AG09319 (cell line): ENCODE measurements around the gene CLCF1.

Experiments
- DNase-seq: peaks from one replicate; pipeline ENCODE4 v3.0.0-alpha.2; 2010; ENCODE audit warnings: low read depth; ENCODE audit errors: extremely low read depth
- TF ChIP-seq, protein P1 (sequence below): IDR thresholded peaks from 2 replicates; pipeline ENCODE4 v1.5.1; 2011; ENCODE audit warnings: low read depth, mild to moderate bottlenecking, inconsistent platforms, low read length, moderate library complexity

Gene CLCF1

DNA sequence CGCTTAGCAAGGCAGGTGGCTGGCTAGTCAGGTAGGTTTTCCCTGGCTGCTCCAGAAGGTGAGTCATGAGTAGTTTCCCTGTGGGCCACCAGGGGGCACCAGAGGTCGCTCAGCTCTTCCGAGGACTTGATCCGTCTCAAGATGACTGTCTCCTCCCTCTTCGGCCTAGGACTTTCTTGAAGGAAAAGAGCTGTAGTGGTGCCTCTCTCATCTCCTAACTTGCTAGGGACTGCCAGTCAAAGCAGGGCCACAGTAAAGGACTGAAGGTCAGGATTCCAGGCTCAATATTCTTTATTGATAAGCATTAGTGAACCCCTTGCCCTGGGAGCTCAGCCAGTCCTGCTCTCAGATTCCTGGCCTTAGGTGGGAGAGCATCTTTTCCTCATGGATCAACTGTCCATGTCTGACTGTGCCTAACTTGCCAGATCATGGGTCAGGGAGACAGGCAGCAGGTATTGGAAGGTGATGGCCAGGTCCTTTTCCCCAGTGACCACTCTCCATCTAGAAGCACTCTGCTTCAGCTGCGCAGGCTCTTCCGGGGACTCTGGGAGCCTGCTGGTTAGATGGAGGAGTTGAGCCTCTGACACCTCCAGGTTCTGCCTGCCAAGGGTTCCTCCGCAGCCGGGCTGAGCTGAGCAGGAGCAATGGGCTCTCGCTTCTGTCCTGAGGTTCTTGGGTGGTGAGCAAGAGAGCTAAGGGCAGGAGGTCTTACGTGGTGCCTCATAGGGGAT lies 22.0 kb downstream of the CLCF1 start:
- TF ChIP-seq, protein P1, sequence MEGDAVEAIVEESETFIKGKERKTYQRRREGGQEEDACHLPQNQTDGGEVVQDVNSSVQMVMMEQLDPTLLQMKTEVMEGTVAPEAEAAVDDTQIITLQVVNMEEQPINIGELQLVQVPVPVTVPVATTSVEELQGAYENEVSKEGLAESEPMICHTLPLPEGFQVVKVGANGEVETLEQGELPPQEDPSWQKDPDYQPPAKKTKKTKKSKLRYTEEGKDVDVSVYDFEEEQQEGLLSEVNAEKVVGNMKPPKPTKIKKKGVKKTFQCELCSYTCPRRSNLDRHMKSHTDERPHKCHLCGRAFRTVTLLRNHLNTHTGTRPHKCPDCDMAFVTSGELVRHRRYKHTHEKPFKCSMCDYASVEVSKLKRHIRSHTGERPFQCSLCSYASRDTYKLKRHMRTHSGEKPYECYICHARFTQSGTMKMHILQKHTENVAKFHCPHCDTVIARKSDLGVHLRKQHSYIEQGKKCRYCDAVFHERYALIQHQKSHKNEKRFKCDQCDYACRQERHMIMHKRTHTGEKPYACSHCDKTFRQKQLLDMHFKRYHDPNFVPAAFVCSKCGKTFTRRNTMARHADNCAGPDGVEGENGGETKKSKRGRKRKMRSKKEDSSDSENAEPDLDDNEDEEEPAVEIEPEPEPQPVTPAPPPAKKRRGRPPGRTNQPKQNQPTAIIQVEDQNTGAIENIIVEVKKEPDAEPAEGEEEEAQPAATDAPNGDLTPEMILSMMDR, result peak; percentile 93
- DNase-seq, result no peak

DNA sequence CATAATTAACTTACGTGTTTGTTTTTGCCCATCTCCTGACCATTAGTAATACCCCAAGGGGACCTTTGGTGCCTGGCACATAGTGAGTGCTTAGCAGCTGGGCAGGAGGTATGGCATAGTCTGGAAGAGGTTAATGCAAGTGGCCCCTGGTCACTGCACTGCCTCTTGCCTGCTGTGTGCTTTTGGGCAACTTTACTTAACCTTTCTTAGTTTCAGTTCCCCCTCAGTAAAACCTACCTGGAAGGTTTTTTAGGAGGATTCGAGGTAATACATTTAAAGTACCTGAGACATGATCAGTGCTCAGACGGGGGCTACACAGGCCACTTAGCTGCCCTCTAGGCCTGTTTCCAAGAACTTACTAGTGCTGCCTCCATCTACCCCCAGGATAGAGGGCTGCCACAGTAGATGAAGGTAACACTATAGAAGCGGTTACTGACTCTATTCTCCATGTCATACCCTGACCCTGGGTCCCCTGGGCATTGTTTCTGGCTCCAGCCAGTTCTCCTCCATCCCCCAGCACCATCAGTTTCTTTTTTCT lies 23.4 kb downstream of the CLCF1 start:
- no peak for DNase-seq
- TF ChIP-seq, protein P1, result no peak

DNA sequence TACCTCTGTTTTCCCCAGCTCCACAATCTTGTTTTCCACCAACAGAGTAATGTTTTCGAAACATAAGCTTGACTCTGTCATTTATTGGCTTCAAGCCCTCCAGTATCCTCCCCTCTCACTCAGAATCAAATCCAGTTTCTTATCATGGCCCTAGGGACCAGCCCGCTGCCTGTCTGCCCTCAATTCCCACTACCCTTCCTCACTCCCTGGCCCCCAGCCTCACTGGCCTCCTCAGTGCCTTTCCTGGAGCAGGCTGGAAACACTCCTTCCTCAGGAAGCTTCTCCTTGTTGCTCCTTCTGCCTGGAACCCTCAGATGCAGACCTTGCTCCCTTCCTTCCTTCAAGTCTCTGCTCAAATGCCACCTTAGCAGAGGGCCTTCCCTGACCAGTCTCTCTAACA lies 23.9 kb downstream of the CLCF1 start:
- no peak for DNase-seq
- TF ChIP-seq, protein P1, result no peak

DNA sequence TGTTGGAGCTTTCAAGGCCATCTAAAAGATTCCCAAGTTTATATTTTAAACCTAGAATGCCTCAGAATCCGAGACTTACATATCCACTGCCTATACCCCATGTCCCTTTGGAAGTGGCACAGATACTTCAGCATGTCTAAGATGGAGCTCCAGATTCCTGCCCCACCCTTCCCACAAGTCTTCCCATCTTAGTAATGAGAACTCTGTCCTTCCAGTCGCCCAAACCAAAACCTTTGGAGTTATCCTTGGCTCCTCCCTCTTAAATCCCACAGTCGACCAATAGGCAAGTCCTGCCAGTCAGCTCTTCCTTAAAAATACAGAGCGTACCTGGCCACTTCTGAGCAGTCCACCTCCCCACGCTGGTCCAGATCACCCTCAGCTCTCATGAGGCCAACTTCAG lies 24.4 kb downstream of the CLCF1 start:
- TF ChIP-seq, protein P1, result no peak
- no peak for DNase-seq

DNA sequence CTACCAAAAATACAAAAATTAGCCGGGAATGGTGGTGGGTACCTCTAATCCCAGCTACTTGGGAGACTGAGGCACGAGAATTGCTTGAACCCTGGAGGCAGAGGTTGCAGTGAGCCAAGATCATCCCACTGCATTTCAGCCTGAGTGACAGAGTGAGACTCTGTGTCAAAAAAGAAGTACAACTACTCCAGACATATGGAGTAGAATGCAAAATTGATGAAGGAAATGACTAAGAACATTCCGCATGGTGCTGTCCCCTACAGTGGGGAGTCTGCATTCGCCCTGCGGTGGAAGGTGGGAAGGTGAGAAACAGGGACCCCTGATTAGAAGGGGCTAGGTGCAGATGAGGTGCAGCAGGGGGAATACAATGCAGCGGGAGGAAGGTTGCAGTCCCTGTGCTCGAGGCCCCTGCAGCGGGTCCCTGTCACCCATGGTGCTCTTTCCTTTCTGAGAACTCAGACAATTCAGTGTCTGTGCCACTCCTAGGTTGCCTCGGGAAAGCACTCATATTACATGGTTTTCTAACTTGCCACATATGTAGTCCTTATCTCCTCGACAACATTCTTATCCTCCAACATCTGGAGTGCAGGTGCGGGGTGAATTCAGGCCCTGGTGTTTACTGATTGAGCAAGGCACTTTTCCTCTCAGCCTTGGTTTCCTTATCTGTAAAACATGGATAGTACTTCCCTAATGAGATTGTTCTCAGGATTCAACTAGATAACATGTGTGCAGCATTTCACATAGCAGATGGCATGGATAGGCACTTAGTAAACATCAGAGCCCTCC lies 25.2 kb downstream of the CLCF1 start:
- no peak for DNase-seq
- TF ChIP-seq, protein P1, result no peak

DNA sequence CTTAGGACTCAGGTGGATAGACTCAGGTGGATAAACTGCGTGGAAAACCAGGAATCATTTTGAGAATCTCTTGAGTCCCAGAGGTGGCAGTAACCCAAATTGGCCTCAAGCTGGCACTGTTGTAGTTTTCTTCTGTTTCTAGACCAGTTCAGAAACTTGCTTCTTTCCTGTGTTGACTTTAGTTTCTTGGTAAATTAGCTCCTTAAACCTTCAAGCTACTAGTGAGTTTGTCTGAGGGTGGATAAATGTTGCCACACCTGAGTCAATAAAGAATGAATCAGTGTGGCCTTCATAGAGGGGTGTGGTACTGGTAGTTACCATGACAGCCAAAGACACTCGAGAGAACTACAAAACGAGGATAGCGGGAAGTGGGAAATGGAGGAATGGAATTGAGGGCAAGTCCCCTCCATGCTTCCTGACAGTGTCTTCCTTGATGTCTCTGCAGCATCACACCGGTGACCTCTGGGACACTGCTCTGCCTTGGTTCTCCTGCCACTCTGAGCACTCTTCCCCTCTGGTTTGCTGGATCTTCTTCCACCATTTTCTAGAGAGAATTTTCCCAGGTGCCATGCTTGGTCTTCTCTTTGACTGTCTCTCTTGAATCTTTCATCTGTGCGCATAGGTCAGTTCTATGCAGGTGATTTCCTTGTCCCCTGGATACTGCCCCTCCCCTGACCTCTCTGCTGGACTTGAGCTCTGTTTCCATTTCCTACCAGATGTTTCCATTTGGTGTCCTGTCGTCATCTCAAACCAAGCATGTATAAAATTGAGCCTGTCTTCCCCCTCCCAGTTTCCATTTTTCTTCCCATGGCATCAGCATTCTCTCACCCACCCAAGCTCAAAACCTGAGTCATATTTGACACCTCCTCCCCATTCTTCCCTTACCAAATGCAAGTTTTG lies 27.2 kb downstream of the CLCF1 start:
- peak; percentile 80 for DNase-seq
- TF ChIP-seq, protein P1, result peak; percentile 82
